GM23338 (cell line): ENCODE results near the gene PARD3. TPM values are rescaled to one million over a fixed set of nuclear protein-coding genes. Genes with fewer than 3 reads are reported as not detected.

ENCODE experiments used
- ATAC-seq: fragments of 200-7000 bp; cut with Tn5 transposase; 3 replicates; pipeline ENCODE4 v1.9.1; 2020
- DNase-seq: peaks from one replicate; pipeline ENCODE4 v3.0.0-alpha.2; 2015; ENCODE audit warnings: low spot score
- H2AFZ ChIP-seq: fragments of 200-600 bp; sonication (generic); 2 replicates; pipeline ENCODE4 v1.8.0; 2016; ENCODE audit warnings: antibody characterized with exemption, mild to moderate bottlenecking, moderate library complexity
- H3F3A ChIP-seq: fragments of 200-600 bp; sonication (generic); replicated peaks from 2 replicates; pipeline ENCODE4 v1.8.0; 2017; ENCODE audit warnings: antibody characterized with exemption, mixed run types, low read depth
- H3K27ac ChIP-seq: fragments of 200-600 bp; sonication (generic); 2 replicates; pipeline ENCODE4 v1.6.1; 2016; ENCODE audit warnings: low read depth
- H3K27me3 ChIP-seq: fragments of 200-600 bp; sonication (generic); 2 replicates; pipeline ENCODE4 v1.8.0; 2016; ENCODE audit warnings: mild to moderate bottlenecking, mixed run types, moderate library complexity; ENCODE audit not compliant: insufficient read depth
- H3K36me3 ChIP-seq: fragments of 200-600 bp; sonication (generic); 2 replicates; pipeline ENCODE4 v1.8.0; 2016; ENCODE audit warnings: mild to moderate bottlenecking; ENCODE audit not compliant: insufficient read depth
- H3K4me1 ChIP-seq: fragments of 200-600 bp; sonication (generic); 2 replicates; pipeline ENCODE4 v1.8.0; 2016; ENCODE audit warnings: mild to moderate bottlenecking, moderate library complexity; ENCODE audit not compliant: insufficient read depth
- H3K4me2 ChIP-seq: fragments of 200-600 bp; sonication (generic); 2 replicates; pipeline ENCODE4 v1.7.1; 2017; ENCODE audit warnings: mixed run types
- H3K4me3 ChIP-seq: fragments of 200-600 bp; sonication (generic); 2 replicates; pipeline ENCODE4 v1.6.1; 2016; ENCODE audit warnings: mixed run types
- H3K79me2 ChIP-seq: fragments of 200-600 bp; sonication (generic); replicated peaks from 2 replicates; pipeline ENCODE4 v1.8.0; 2017; ENCODE audit warnings: mild to moderate bottlenecking; ENCODE audit not compliant: insufficient read depth
- H3K9me2 ChIP-seq: fragments of 200-600 bp; sonication (generic); 2 replicates; pipeline ENCODE4 v1.8.0; 2017; ENCODE audit not compliant: insufficient read depth
- H4K20me1 ChIP-seq: fragments of 200-600 bp; sonication (generic); replicated peaks from 2 replicates; pipeline ENCODE4 v1.8.0; 2017; ENCODE audit warnings: mild to moderate bottlenecking; ENCODE audit not compliant: insufficient read depth
- H3K27ac Mint-ChIP-seq: 2 replicates; pipeline ENCODE4 v1.8.0; 2020; ENCODE audit warnings: inconsistent platforms, mild to moderate bottlenecking, moderate library complexity, mixed read lengths
- H3K27me3 Mint-ChIP-seq: 3 replicates; pipeline ENCODE4 v1.8.0; 2022; ENCODE audit warnings: low read depth, mild to moderate bottlenecking, moderate library complexity, mixed read lengths, inconsistent platforms; ENCODE audit not compliant: insufficient read depth, poor library complexity
- H3K36me3 Mint-ChIP-seq: 3 replicates; pipeline ENCODE4 v1.8.0; 2021; ENCODE audit warnings: low read depth, mild to moderate bottlenecking, inconsistent platforms, moderate library complexity, mixed read lengths
- H3K4me1 Mint-ChIP-seq: 3 replicates; pipeline ENCODE4 v1.8.0; 2020; ENCODE audit warnings: mild to moderate bottlenecking, inconsistent platforms, mixed read lengths
- H3K4me3 Mint-ChIP-seq: 3 replicates; pipeline ENCODE4 v1.8.0; 2021; ENCODE audit warnings: moderate library complexity, mild to moderate bottlenecking, inconsistent platforms, mixed read lengths
- H3K9me3 Mint-ChIP-seq: 3 replicates; pipeline ENCODE4 v1.8.0; 2020; ENCODE audit warnings: moderate library complexity, mild to moderate bottlenecking, inconsistent platforms, mixed read lengths
- NANOG ChIP-seq: IDR thresholded peaks from 2 replicates; pipeline ENCODE4 v1.6.1; 2016; ENCODE audit warnings: antibody characterized with exemption, borderline replicate concordance
- POLR2AphosphoS5 ChIP-seq: IDR thresholded peaks from 2 replicates; pipeline ENCODE4 v1.6.1; 2016; ENCODE audit warnings: antibody characterized with exemption, low read depth
- STAT1 ChIP-seq: IDR thresholded peaks from one replicate; pipeline ENCODE4 v1.6.1; 2016; ENCODE audit warnings: antibody characterized with exemption; ENCODE audit not compliant: unreplicated experiment
- ZNF114 ChIP-seq: fragments of 250-450 bp; sonication (Bioruptor Pico); IDR thresholded peaks from 2 replicates; pipeline ENCODE4 v1.5.0; 2020; ENCODE audit warnings: mild to moderate bottlenecking, moderate library complexity
- polyA plus RNA-seq: library from polyadenylated mRNA; unstranded; fragments of >200 nt; fragmentation: Nextera tagmentation; extraction: Ambion mirVana; gene quantifications from 2 replicates; pipeline ENCODE4 v1.2.1, GENCODE V29; 2016
- total RNA-seq: library from RNA; depleted of rRNA; stranded (reverse); fragments of >200 nt; shearing (Covaris generic); gene quantifications from 2 replicates; pipeline ENCODE4 v1.2.3, GENCODE V29; 2014
- TF ChIP-seq, protein P1 (sequence below): fragments of 250-450 bp; sonication (Bioruptor Pico); IDR thresholded peaks from 2 replicates; pipeline ENCODE4 v1.5.0; 2020; ENCODE audit warnings: mild to moderate bottlenecking, moderate library complexity
- TF ChIP-seq, protein P2 (sequence below), 2 experiments: fragments of 200-600 bp in 1 of 2; sonication (generic) in 1 of 2; conservative IDR thresholded peaks; 2 replicates each; pipeline versions ENCODE4 v1.5.1 to v1.6.1; 2016 to 2017; ENCODE audit warnings: antibody characterized with exemption in 2 of 2, low read depth in 2 of 2, mild to moderate bottlenecking in 2 of 2, moderate library complexity in 1 of 2

Gene PARD3
- total and polyA plus RNA-seq, 2 experiments from 2014 or later = 30.2 to 51.4 TPM

DNA sequence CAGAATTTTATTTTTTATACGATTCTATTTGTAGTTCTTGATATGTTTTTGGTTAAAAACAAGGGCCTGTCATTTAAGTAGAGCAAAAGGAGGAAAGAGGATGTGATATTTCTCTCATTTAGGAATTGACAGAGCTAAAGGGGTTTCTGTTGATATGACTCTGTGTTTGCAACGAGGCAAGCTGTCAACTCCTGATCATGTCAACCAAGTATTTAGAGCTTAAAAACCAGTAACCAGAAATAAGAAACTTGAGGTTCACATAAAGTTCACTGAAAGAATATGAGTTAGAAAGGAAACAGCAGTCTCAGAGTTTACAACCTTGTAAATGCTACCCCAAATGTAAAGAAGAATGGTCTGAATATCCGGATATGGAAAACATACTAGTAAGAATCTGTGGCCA is 434.2 kb downstream of the PARD3 start (continued):
- TF ChIP-seq, protein P1, sequence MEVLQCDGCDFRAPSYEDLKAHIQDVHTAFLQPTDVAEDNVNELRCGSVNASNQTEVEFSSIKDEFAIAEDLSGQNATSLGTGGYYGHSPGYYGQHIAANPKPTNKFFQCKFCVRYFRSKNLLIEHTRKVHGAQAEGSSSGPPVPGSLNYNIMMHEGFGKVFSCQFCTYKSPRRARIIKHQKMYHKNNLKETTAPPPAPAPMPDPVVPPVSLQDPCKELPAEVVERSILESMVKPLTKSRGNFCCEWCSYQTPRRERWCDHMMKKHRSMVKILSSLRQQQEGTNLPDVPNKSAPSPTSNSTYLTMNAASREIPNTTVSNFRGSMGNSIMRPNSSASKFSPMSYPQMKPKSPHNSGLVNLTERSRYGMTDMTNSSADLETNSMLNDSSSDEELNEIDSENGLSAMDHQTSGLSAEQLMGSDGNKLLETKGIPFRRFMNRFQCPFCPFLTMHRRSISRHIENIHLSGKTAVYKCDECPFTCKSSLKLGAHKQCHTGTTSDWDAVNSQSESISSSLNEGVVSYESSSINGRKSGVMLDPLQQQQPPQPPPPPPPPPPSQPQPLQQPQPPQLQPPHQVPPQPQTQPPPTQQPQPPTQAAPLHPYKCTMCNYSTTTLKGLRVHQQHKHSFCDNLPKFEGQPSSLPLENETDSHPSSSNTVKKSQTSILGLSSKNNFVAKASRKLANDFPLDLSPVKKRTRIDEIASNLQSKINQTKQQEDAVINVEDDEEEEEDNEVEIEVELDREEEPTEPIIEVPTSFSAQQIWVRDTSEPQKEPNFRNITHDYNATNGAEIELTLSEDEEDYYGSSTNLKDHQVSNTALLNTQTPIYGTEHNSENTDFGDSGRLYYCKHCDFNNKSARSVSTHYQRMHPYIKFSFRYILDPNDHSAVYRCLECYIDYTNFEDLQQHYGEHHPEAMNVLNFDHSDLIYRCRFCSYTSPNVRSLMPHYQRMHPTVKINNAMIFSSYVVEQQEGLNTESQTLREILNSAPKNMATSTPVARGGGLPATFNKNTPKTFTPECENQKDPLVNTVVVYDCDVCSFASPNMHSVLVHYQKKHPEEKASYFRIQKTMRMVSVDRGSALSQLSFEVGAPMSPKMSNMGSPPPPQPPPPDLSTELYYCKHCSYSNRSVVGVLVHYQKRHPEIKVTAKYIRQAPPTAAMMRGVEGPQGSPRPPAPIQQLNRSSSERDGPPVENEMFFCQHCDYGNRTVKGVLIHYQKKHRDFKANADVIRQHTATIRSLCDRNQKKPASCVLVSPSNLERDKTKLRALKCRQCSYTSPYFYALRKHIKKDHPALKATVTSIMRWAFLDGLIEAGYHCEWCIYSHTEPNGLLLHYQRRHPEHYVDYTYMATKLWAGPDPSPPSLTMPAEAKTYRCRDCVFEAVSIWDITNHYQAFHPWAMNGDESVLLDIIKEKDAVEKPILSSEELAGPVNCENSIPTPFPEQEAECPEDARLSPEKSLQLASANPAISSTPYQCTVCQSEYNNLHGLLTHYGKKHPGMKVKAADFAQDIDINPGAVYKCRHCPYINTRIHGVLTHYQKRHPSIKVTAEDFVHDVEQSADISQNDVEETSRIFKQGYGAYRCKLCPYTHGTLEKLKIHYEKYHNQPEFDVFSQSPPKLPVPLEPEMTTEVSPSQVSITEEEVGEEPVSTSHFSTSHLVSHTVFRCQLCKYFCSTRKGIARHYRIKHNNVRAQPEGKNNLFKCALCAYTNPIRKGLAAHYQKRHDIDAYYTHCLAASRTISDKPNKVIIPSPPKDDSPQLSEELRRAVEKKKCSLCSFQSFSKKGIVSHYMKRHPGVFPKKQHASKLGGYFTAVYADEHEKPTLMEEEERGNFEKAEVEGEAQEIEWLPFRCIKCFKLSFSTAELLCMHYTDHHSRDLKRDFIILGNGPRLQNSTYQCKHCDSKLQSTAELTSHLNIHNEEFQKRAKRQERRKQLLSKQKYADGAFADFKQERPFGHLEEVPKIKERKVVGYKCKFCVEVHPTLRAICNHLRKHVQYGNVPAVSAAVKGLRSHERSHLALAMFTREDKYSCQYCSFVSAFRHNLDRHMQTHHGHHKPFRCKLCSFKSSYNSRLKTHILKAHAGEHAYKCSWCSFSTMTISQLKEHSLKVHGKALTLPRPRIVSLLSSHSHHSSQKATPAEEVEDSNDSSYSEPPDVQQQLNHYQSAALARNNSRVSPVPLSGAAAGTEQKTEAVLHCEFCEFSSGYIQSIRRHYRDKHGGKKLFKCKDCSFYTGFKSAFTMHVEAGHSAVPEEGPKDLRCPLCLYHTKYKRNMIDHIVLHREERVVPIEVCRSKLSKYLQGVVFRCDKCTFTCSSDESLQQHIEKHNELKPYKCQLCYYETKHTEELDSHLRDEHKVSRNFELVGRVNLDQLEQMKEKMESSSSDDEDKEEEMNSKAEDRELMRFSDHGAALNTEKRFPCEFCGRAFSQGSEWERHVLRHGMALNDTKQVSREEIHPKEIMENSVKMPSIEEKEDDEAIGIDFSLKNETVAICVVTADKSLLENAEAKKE (CRISPR knock-in tag) = no peak
- TF ChIP-seq POLR2AphosphoS5 = no peak
- no peak for TF ChIP-seq STAT1
- TF ChIP-seq, protein P2, sequence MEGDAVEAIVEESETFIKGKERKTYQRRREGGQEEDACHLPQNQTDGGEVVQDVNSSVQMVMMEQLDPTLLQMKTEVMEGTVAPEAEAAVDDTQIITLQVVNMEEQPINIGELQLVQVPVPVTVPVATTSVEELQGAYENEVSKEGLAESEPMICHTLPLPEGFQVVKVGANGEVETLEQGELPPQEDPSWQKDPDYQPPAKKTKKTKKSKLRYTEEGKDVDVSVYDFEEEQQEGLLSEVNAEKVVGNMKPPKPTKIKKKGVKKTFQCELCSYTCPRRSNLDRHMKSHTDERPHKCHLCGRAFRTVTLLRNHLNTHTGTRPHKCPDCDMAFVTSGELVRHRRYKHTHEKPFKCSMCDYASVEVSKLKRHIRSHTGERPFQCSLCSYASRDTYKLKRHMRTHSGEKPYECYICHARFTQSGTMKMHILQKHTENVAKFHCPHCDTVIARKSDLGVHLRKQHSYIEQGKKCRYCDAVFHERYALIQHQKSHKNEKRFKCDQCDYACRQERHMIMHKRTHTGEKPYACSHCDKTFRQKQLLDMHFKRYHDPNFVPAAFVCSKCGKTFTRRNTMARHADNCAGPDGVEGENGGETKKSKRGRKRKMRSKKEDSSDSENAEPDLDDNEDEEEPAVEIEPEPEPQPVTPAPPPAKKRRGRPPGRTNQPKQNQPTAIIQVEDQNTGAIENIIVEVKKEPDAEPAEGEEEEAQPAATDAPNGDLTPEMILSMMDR (conservative IDR thresholded peaks at IDR 0.05; ENCODE audit: low read depth in 2 of 2) = no peak
- TF ChIP-seq ZNF114 (CRISPR knock-in tag) = no peak

DNA sequence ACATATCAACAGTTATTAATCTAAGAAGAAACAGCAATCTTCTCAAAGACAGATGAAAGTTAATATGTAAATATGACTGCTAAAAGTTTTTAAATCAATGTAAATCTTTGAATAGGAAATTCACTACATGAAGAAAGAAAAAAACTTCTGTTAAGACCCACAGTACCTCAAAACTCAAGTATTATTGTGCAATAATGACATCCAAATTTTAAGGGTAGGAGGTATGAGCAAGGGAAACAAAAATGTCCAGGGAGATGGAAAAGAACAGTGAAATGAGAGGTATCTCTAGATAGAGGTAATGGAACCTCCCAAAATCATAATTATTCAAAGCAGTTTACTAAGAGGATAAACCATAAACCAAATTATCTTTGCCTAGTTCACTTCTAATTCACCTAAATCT is 436.8 kb downstream of the PARD3 start:
- Histone ChIP-seq H3K4me1 (peaks cover 19% of the 10 kb centered on the region), H3K27ac (no peak overlapping the region), H3F3A (no peaks in the 10 kb centered on the region), H3K4me3 (no peak overlapping the region), H3K27me3 (no peaks in the 10 kb centered on the region), H3K4me2 (no peak overlapping the region), H3K79me2 (no peaks in the 10 kb centered on the region), H3K36me3 (no peaks in the 10 kb centered on the region), H3K9me2 (no peaks in the 10 kb centered on the region), H4K20me1 (no peaks in the 10 kb centered on the region), H2AFZ (no peak overlapping the region)
- Mint-ChIP-seq H3K9me3 (no peaks in the 10 kb centered on the region), H3K27me3 (no peaks in the 10 kb centered on the region), H3K36me3 (peaks cover 14% of the 10 kb centered on the region; the same call in 2 of the 3 replicates), H3K27ac (no peak overlapping the region), H3K4me3 (no peak overlapping the region), H3K4me1 (peaks cover 31% of the 10 kb centered on the region)
- ATAC-seq (no peak), DNase-seq (no peak)
- TF ChIP-seq ZNF114 (CRISPR knock-in tag) (no peak), NANOG (no peak)
- TF ChIP-seq, protein P1 (CRISPR knock-in tag) = no peak
